Endothelial cell of umbilical vein (primary cell): ENCODE results near the gene ONECUT2. TPM values are rescaled to one million over a fixed set of nuclear protein-coding genes. Genes with fewer than 3 reads are reported as not detected.

Experiments used
- BruUV-seq: library from RNA; stranded (reverse); fragments of 400-500 nt; replicated peaks from 2 replicates; lab custom pipeline; 2021; lab: Mats Ljungman, UMichigan
- CTCF ChIA-PET: fragments of 300-600, 350-600 bp; sonication (Branson Sonifier 250); formaldehyde crosslinking; loops from one replicate; lab custom pipeline; 2021; ENCODE audit warnings: antibody characterized with exemption, inconsistent platforms; lab: Charles Lee
- POLR2A ChIA-PET: fragments of 300-600, 350-600 bp; sonication (Branson Sonifier 250); formaldehyde crosslinking; loops from one replicate; lab custom pipeline; 2021; ENCODE audit warnings: antibody characterized with exemption, inconsistent platforms; lab: Charles Lee
- DNase-seq: peaks from one replicate; pipeline ENCODE4 v3.0.0-alpha.2; 2011; ENCODE audit warnings: low read depth, low spot score
- FAIRE-seq: peaks from 2 replicates; lab custom pipeline; 2011; peaks lifted over from hg19 to GRCh38; lab: Jason Lieb, UNC
- H2AFZ ChIP-seq: 2 replicates; pipeline ENCODE4 v1.6.0; 2012; ENCODE audit warnings: low read depth, low read length, control low read depth, inconsistent platforms
- H3K27ac ChIP-seq: 2 replicates; pipeline ENCODE4 v1.5.1; 2011; ENCODE audit warnings: low read depth, mild to moderate bottlenecking, control low read depth, low read length, moderate library complexity; ENCODE audit not compliant: insufficient read depth
- H3K27me3 ChIP-seq, 2 experiments: 2 replicates each; pipeline versions ENCODE4 v1.6.0 to v1.6.1; 2011; ENCODE audit warnings: low read length in 2 of 2, mixed read lengths in 1 of 2; ENCODE audit not compliant: control insufficient read depth in 2 of 2, insufficient read depth in 2 of 2
- H3K36me3 ChIP-seq, 2 experiments: 2 replicates in 1 of 2; 3 replicates in 1 of 2; pipeline ENCODE4 v1.5.1; 2011; ENCODE audit warnings: low read length in 2 of 2, mild to moderate bottlenecking in 1 of 2, moderate library complexity in 1 of 2; ENCODE audit not compliant: control insufficient read depth in 2 of 2, insufficient read depth in 2 of 2; ENCODE audit errors: extremely low read depth in 1 of 2
- H3K4me1 ChIP-seq: 3 replicates; pipeline ENCODE4 v1.5.1; 2011; ENCODE audit warnings: mild to moderate bottlenecking, low read length; ENCODE audit not compliant: control insufficient read depth, insufficient read depth; ENCODE audit errors: extremely low read depth
- H3K4me2 ChIP-seq: 2 replicates; pipeline ENCODE4 v1.6.1; 2011; ENCODE audit warnings: low read length, control low read depth, mixed read lengths; ENCODE audit not compliant: insufficient read depth
- H3K4me3 ChIP-seq, 3 experiments: fragments of 200-600 bp in 1 of 3; sonication (generic), shearing (Covaris generic) in 1 of 3; replicated peaks in 1 of 3; 2 replicates each; pipeline ENCODE4 v1.5.1; 2011 to 2016; ENCODE audit warnings: control low read depth in 3 of 3, low read length in 3 of 3, mild to moderate bottlenecking in 2 of 3, inconsistent platforms in 1 of 3, low read depth in 1 of 3, moderate library complexity in 1 of 3; ENCODE audit not compliant: insufficient read depth in 1 of 3
- H3K79me2 ChIP-seq: 2 replicates; pipeline ENCODE4 v1.6.0; 2012; ENCODE audit warnings: low read length, inconsistent platforms; ENCODE audit not compliant: control insufficient read depth, insufficient read depth
- H3K9ac ChIP-seq: replicated peaks from 2 replicates; pipeline ENCODE3; 2011; ENCODE audit warnings: low read length, control low read depth; ENCODE audit not compliant: insufficient read depth; ENCODE audit errors: extremely low read depth
- H3K9me1 ChIP-seq: replicated peaks from 3 replicates; pipeline ENCODE4 v1.6.0; 2011; ENCODE audit warnings: mild to moderate bottlenecking, low read length; ENCODE audit not compliant: control insufficient read depth, insufficient read depth; ENCODE audit errors: extremely low read depth
- H3K9me3 ChIP-seq: replicated peaks from 2 replicates; pipeline ENCODE4 v1.5.1; 2012; ENCODE audit warnings: low read length, inconsistent platforms; ENCODE audit not compliant: control insufficient read depth, insufficient read depth
- H4K20me1 ChIP-seq: replicated peaks from 2 replicates; pipeline ENCODE3; 2011; ENCODE audit warnings: mild to moderate bottlenecking, low read length; ENCODE audit not compliant: control insufficient read depth, insufficient read depth; ENCODE audit errors: extremely low read depth
- CTCF ChIP-seq, 2 donors: IDR thresholded peaks; 1 replicate in 1 of 2; 2 replicates in 1 of 2; pipeline ENCODE4 v1.5.1; 2011; ENCODE audit warnings: low read length in 2 of 2, mild to moderate bottlenecking in 2 of 2, moderate library complexity in 2 of 2, control low read depth in 1 of 2, inconsistent platforms in 1 of 2, low read depth in 1 of 2; ENCODE audit not compliant: insufficient read depth in 1 of 2; ENCODE audit errors: extremely low read depth in 1 of 2
- EZH2 ChIP-seq: IDR thresholded peaks from 2 replicates; pipeline ENCODE4 v1.6.1; 2012; ENCODE audit warnings: borderline replicate concordance, low read depth, mild to moderate bottlenecking, moderate library complexity, low read length, inconsistent platforms; ENCODE audit not compliant: severe bottlenecking
- FOS ChIP-seq: IDR thresholded peaks from 2 replicates; pipeline ENCODE4 v1.6.1; 2011; ENCODE audit warnings: mild to moderate bottlenecking, low read length, moderate library complexity, borderline replicate concordance; ENCODE audit not compliant: insufficient read depth
- GATA2 ChIP-seq: IDR thresholded peaks from 2 replicates; pipeline ENCODE4 v1.7.0; 2011; ENCODE audit warnings: low read depth, mild to moderate bottlenecking, moderate library complexity, mixed read lengths, low read length; ENCODE audit not compliant: insufficient read length, insufficient read depth
- JUN ChIP-seq: IDR thresholded peaks from 2 replicates; pipeline ENCODE4 v1.6.1; 2011; ENCODE audit warnings: borderline replicate concordance, low read depth; ENCODE audit not compliant: insufficient read length, insufficient read depth
- MAX ChIP-seq: IDR thresholded peaks from 2 replicates; pipeline ENCODE4 v1.6.1; 2011; ENCODE audit not compliant: insufficient read depth, insufficient read length
- MYC ChIP-seq: IDR thresholded peaks from one replicate; pipeline ENCODE4 v1.6.1; 2011; ENCODE audit warnings: mild to moderate bottlenecking, low read depth, low read length
- POLR2A ChIP-seq: IDR thresholded peaks from 2 replicates; pipeline ENCODE4 v1.6.1; 2012; ENCODE audit warnings: low read depth, mild to moderate bottlenecking, control low read depth, low read length
- POLR2AphosphoS5 ChIP-seq: IDR thresholded peaks from 2 replicates; pipeline ENCODE4 v1.6.1; 2012; ENCODE audit warnings: low read depth, mild to moderate bottlenecking, control low read depth, low read length, moderate library complexity; ENCODE audit not compliant: insufficient read depth
- dilution Hi-C: fragments of 300-500 bp; cut with MboI; formaldehyde crosslinking; loops from one replicate; pipeline ENCODE4 v1.15.0; 2019; ENCODE audit warnings: low sequenced_read_pairs; ENCODE audit not compliant: extremely low pct_ligation_motif_present
- intact Hi-C: fragments of 100-400 bp; cut with micrococcal nuclease; formaldehyde crosslinking; loops from one replicate; pipeline ENCODE4 v1.10.0; 2022
- polyA plus RNA-seq, 4 experiments: library from polyadenylated mRNA; depleted of rRNA in 3 of 4; stranded (reverse) in 3 of 4; unstranded in 1 of 4; fragments of >200 nt; gene quantifications; 2 replicates each; pipeline versions ENCODE4 v1.2.1 to v1.2.3, GENCODE V29; 2011 to 2012; ENCODE audit warnings: missing spikeins in 1 of 4
- total RNA-seq: library from RNA; stranded (reverse); gene quantifications from 2 replicates; pipeline ENCODE4 v1.2.3, GENCODE V29; 2021

ONECUT2 gene
- total and polyA plus RNA-seq, 2 donors (not counting 3 experiments of a cell fraction or from before 2014, with no cell fraction given) = 0.01 to 0.62 TPM

DNA sequence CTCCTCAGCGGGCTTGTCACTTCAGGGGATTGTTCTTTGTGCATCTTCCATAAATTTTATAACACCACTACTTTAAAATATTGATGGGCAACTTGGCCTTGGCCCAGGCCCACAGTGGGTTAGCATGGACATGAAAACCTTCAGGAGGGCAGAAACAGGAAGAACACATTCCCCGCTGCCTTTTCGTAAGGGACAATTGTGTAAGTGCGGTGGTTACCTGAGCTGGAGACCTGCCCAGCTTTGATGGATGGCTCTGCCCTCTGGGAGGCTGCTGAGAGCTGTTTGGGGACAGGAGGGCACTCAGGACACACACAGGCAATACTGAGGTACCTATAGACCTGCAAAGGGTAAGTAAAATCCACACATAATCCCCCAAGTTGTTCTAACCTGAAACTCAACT is 104.5 kb downstream of the ONECUT2 start:
- H3K27ac ChIP-seq = no peak overlapping the region
- FAIRE-seq (no peak), DNase-seq (no peak)
- no peak for TF ChIP-seq GATA2
- no peak for TF ChIP-seq POLR2AphosphoS5
- TF ChIP-seq CTCF (IDR thresholded peaks at IDR 0.05; ENCODE audit: extremely low read depth in 1 of 2, insufficient read depth in 1 of 2, low read depth in 1 of 2, low read length in 2 of 2) = no peak
- no peak for TF ChIP-seq POLR2A
- no peak for TF ChIP-seq EZH2
- TF ChIP-seq MYC = no peak
- no peak for TF ChIP-seq JUN
- TF ChIP-seq MAX = no peak
- no peak for TF ChIP-seq FOS
- H3K9me1 ChIP-seq = no peaks in the 10 kb centered on the region
- no peaks in the 10 kb centered on the region for H3K27me3 ChIP-seq
- no peaks in the 10 kb centered on the region for H3K36me3 ChIP-seq
- intact Hi-C loops (no loop called here), dilution Hi-C loops (no loop called here)
- no peaks in the 10 kb centered on the region for H3K9me3 ChIP-seq
- H3K4me2 ChIP-seq = no peak overlapping the region
- no TSS peak for BruUV-seq
- no peaks in the 10 kb centered on the region for H3K4me1 ChIP-seq
- no peak overlapping the region for H3K4me3 ChIP-seq
- no peaks in the 10 kb centered on the region for H3K79me2 ChIP-seq
- ChIA-PET CTCF (interaction anchor here (1.4 kb wide), 1 partner anchor 19 kb away, joined by 3 read pairs; no protein-coding TSS in a partner anchor), POLR2A (no interaction called here)
- no peak overlapping the region for H3K9ac ChIP-seq
- H4K20me1 ChIP-seq = no peaks in the 10 kb centered on the region
- H2AFZ ChIP-seq = no peak overlapping the region

Other genes starting within 250 kb of the ONECUT2 start
- not detected in 2 replicates for gene ST8SIA3, start 82.8 kb upstream of the ONECUT2 start, total RNA-seq
- gene ST8SIA3, start 82.8 kb upstream of the ONECUT2 start, polyA plus RNA-seq = not detected in 2 replicates
- gene FECH, start 151.3 kb downstream of the ONECUT2 start, total RNA-seq = 27.9 and 33.3 TPM in 2 replicates
- 20.9 and 25.3 TPM in 2 replicates for gene FECH, start 151.3 kb downstream of the ONECUT2 start, polyA plus RNA-seq
- gene NARS1, start 186.5 kb downstream of the ONECUT2 start, total RNA-seq = 110 and 111 TPM in 2 replicates
- 61.6 and 89.3 TPM in 2 replicates for gene NARS1, start 186.5 kb downstream of the ONECUT2 start, polyA plus RNA-seq